Retinal pigment epithelial cell (primary cell): ENCODE data around the gene MTG1.

ENCODE experiments used
- DNase-seq: peaks from one replicate; pipeline ENCODE4 v3.0.0-alpha.2; 2010; ENCODE audit warnings: low read depth
- H3K4me3 ChIP-seq: 2 replicates; pipeline ENCODE4 v1.5.1; 2011; ENCODE audit warnings: mild to moderate bottlenecking, low read length, control low read depth, moderate library complexity
- CTCF ChIP-seq: conservative IDR thresholded peaks from 2 replicates; pipeline ENCODE4 v1.5.1; 2011; ENCODE audit warnings: low read depth, low read length, control low read depth, inconsistent platforms

The MTG1 gene

GRCh38 chr10:133401981-133402725 is 8.2 kb downstream of the MTG1 start:
- DNase-seq = no peak
- TF ChIP-seq CTCF = no peak
- H3K4me3 ChIP-seq = no peak overlapping the region

GRCh38 chr10:133403359-133403758 is 9.4 kb downstream of the MTG1 start:
- TF ChIP-seq CTCF = no peak
- DNase-seq = no peak
- H3K4me3 ChIP-seq = no peak overlapping the region

GRCh38 chr10:133403784-133404183 is 9.8 kb downstream of the MTG1 start:
- TF ChIP-seq CTCF = no peak
- H3K4me3 ChIP-seq = no peak overlapping the region
- no peak for DNase-seq

- no peak overlapping the region for H3K4me3 ChIP-seq
- no peak for TF ChIP-seq CTCF
- no peak for DNase-seq
Measured at GRCh38 chr10:133405272-133405671, 11.3 kb downstream of the MTG1 start.

GRCh38 chr10:133405844-133406527 is 12.0 kb downstream of the MTG1 start:
- TF ChIP-seq CTCF = no peak
- no peak for DNase-seq
- no peak overlapping the region for H3K4me3 ChIP-seq

- TF ChIP-seq CTCF = no peak
- no peak for DNase-seq
Measured at GRCh38 chr10:133411523-133412380, 17.8 kb downstream of the MTG1 start.

More at GRCh38 chr10:133411523-133412380, 17.8 kb downstream of the MTG1 start:
- H3K4me3 ChIP-seq = no peak overlapping the region
